Panc1 (cell line): ENCODE results near the gene NR2C2. TPM values are rescaled to one million over a fixed set of nuclear protein-coding genes. Genes with fewer than 3 reads are reported as not detected.

Experiments used
- ATAC-seq: fragments of 200-7000 bp; cut with Tn5 transposase; 2 replicates; pipeline ENCODE4 v1.9.1; 2020; ENCODE audit warnings: mild to moderate bottlenecking, moderate library complexity
- BruUV-seq: library from RNA; stranded (reverse); fragments of 400-500 nt; replicated peaks from 2 replicates; lab custom pipeline; 2021; lab: Mats Ljungman, UMichigan
- CTCF ChIA-PET: fragments of 300-600 bp; sonication (Branson Sonifier 250); formaldehyde crosslinking; loops from one replicate; lab custom pipeline; 2022; ENCODE audit warnings: antibody characterized with exemption; lab: Charles Lee
- POLR2A ChIA-PET: fragments of 300-600 bp; sonication (Branson Sonifier 250); formaldehyde crosslinking; loops from one replicate; lab custom pipeline; 2022; ENCODE audit warnings: antibody characterized with exemption; lab: Charles Lee
- DNase-seq: peaks from one replicate; pipeline ENCODE4 v3.0.0-alpha.2; 2010; ENCODE audit warnings: low read depth, low spot score
- H3K27ac ChIP-seq: 2 replicates; pipeline ENCODE4 v1.5.1; 2011; ENCODE audit warnings: mild to moderate bottlenecking, low read length, inconsistent platforms
- H3K27me3 ChIP-seq: fragments of 200-500 bp; sonication (Bioruptor generic); 2 replicates; pipeline ENCODE4 v1.6.0; 2014; ENCODE audit warnings: low read length, inconsistent platforms; ENCODE audit not compliant: control insufficient read depth, insufficient read depth
- H3K36me3 ChIP-seq: fragments of 200-500 bp; sonication (Bioruptor generic); 2 replicates; pipeline ENCODE4 v1.5.1; 2014; ENCODE audit warnings: inconsistent platforms, mild to moderate bottlenecking, low read length, moderate library complexity; ENCODE audit not compliant: control insufficient read depth, insufficient read depth
- H3K4me1 ChIP-seq: 2 replicates; pipeline ENCODE4 v1.5.1; 2011; ENCODE audit warnings: inconsistent platforms, mild to moderate bottlenecking, low read length, moderate library complexity; ENCODE audit not compliant: control insufficient read depth, insufficient read depth
- H3K4me3 ChIP-seq, 2 experiments: 2 replicates each; pipeline ENCODE4 v1.5.1; 2011 to 2012; ENCODE audit warnings: low read depth in 2 of 2, low read length in 2 of 2, mild to moderate bottlenecking in 2 of 2, inconsistent platforms in 1 of 2, moderate library complexity in 1 of 2
- H3K9me3 ChIP-seq: fragments of 200-500 bp; sonication (Bioruptor generic); 2 replicates; pipeline ENCODE4 v1.5.1; 2014; ENCODE audit warnings: low read depth, mild to moderate bottlenecking, inconsistent platforms, low read length, moderate library complexity; ENCODE audit not compliant: control insufficient read depth, insufficient read depth
- POLR2AphosphoS5 ChIP-seq: IDR thresholded peaks from 2 replicates; pipeline ENCODE4 v1.6.1; 2012; ENCODE audit warnings: mild to moderate bottlenecking, low read depth, low read length, moderate library complexity
- SIN3A ChIP-seq: IDR thresholded peaks from 2 replicates; pipeline ENCODE4 v1.6.1; 2012; ENCODE audit warnings: low read depth, mild to moderate bottlenecking, low read length, moderate library complexity, borderline replicate concordance; ENCODE audit not compliant: insufficient read depth
- TCF7L2 ChIP-seq: IDR thresholded peaks from 2 replicates; pipeline ENCODE4 v1.6.1; 2011; ENCODE audit warnings: mild to moderate bottlenecking, low read depth, low read length, inconsistent platforms
- in situ Hi-C: cut with HindIII; loops from 2 replicates; pipeline ENCODE4 v1.10.0; 2016; ENCODE audit warnings: low sequenced_read_pairs, low pct_unique_long_range_greater_than_20kb
- intact Hi-C: fragments of 100-400 bp; cut with micrococcal nuclease; formaldehyde crosslinking; loops from one replicate; pipeline ENCODE4 v1.10.0; 2022; ENCODE audit not compliant: unreplicated experiment
- total RNA-seq: library from RNA; stranded (reverse); gene quantifications from one replicate; pipeline ENCODE4 v1.2.1, GENCODE V29; 2021; ENCODE audit not compliant: unreplicated experiment
- TF ChIP-seq, protein P1 (sequence below), 2 experiments: IDR thresholded peaks; 2 replicates each; pipeline ENCODE4 v1.6.1; 2011 to 2012; ENCODE audit warnings: low read depth in 2 of 2, control low read depth in 1 of 2, low read length in 1 of 2, mild to moderate bottlenecking in 1 of 2, moderate library complexity in 1 of 2; ENCODE audit not compliant: insufficient read depth in 1 of 2
- TF ChIP-seq, protein P2 (sequence below): fragments of 450-650 bp; IDR thresholded peaks from 2 replicates; pipeline ENCODE4 v1.5.1; 2017; ENCODE audit warnings: mild to moderate bottlenecking

NR2C2 gene
- total RNA-seq, 1 experiment from 2014 or later, result 30.6 TPM

- no peak overlapping the region for H3K4me3 ChIP-seq
- no peaks in the 10 kb centered on the region for H3K27me3 ChIP-seq
- ATAC-seq (no peak), DNase-seq (no peak)
- intact Hi-C loops (no loop called here), in situ Hi-C loops (no loop called here)
- no TSS peak for BruUV-seq
- no peak overlapping the region for H3K27ac ChIP-seq
- ChIA-PET CTCF (no interaction called here), POLR2A (no interaction called here)
- H3K36me3 ChIP-seq, result peaks cover 13% of the 10 kb centered on the region
- no peak for TF ChIP-seq SIN3A
- no peak for TF ChIP-seq TCF7L2
- TF ChIP-seq, protein P1, sequence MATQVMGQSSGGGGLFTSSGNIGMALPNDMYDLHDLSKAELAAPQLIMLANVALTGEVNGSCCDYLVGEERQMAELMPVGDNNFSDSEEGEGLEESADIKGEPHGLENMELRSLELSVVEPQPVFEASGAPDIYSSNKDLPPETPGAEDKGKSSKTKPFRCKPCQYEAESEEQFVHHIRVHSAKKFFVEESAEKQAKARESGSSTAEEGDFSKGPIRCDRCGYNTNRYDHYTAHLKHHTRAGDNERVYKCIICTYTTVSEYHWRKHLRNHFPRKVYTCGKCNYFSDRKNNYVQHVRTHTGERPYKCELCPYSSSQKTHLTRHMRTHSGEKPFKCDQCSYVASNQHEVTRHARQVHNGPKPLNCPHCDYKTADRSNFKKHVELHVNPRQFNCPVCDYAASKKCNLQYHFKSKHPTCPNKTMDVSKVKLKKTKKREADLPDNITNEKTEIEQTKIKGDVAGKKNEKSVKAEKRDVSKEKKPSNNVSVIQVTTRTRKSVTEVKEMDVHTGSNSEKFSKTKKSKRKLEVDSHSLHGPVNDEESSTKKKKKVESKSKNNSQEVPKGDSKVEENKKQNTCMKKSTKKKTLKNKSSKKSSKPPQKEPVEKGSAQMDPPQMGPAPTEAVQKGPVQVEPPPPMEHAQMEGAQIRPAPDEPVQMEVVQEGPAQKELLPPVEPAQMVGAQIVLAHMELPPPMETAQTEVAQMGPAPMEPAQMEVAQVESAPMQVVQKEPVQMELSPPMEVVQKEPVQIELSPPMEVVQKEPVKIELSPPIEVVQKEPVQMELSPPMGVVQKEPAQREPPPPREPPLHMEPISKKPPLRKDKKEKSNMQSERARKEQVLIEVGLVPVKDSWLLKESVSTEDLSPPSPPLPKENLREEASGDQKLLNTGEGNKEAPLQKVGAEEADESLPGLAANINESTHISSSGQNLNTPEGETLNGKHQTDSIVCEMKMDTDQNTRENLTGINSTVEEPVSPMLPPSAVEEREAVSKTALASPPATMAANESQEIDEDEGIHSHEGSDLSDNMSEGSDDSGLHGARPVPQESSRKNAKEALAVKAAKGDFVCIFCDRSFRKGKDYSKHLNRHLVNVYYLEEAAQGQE (IDR thresholded peaks at IDR 0.05; ENCODE audit: insufficient read depth in 1 of 2, low read depth in 2 of 2, low read length in 1 of 2), result no peak
- TF ChIP-seq, protein P2, sequence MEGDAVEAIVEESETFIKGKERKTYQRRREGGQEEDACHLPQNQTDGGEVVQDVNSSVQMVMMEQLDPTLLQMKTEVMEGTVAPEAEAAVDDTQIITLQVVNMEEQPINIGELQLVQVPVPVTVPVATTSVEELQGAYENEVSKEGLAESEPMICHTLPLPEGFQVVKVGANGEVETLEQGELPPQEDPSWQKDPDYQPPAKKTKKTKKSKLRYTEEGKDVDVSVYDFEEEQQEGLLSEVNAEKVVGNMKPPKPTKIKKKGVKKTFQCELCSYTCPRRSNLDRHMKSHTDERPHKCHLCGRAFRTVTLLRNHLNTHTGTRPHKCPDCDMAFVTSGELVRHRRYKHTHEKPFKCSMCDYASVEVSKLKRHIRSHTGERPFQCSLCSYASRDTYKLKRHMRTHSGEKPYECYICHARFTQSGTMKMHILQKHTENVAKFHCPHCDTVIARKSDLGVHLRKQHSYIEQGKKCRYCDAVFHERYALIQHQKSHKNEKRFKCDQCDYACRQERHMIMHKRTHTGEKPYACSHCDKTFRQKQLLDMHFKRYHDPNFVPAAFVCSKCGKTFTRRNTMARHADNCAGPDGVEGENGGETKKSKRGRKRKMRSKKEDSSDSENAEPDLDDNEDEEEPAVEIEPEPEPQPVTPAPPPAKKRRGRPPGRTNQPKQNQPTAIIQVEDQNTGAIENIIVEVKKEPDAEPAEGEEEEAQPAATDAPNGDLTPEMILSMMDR, result no peak
- TF ChIP-seq POLR2AphosphoS5, result no peak
- H3K9me3 ChIP-seq, result no peaks in the 10 kb centered on the region
- H3K4me1 ChIP-seq, result no peaks in the 10 kb centered on the region
Observed at GRCh38 chr3:15040844-15041243, 93.5 kb downstream of the NR2C2 start.

DNA sequence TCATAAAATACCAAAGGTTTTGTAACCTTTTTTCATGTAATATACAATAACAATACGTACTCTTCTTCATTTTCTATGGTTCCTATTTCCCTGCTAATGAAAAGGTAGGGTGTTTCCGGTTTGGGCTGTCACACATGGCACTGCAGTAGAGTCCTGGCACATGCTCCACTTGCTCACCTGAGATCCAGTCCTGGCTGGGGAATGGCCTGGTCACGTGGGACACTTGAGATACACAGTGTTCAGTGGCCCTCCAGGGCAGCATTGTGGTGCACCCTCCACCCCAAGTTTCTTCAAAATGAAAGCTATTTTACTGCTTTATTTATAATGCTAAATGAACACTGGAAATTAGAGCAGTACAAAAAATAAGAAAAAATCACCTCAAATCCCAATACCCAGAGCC lies 94.6 kb downstream of the NR2C2 start:
- TF ChIP-seq, protein P1 (IDR thresholded peaks at IDR 0.05; ENCODE audit: insufficient read depth in 1 of 2, low read depth in 2 of 2, low read length in 1 of 2), result no peak
- TF ChIP-seq SIN3A (no peak), POLR2AphosphoS5 (no peak), TCF7L2 (no peak)
- TF ChIP-seq, protein P2, result no peak
- Histone ChIP-seq H3K4me1 (no peaks in the 10 kb centered on the region), H3K27me3 (no peaks in the 10 kb centered on the region), H3K36me3 (peaks cover 13% of the 10 kb centered on the region), H3K27ac (no peak overlapping the region), H3K4me3 (no peak overlapping the region), H3K9me3 (no peaks in the 10 kb centered on the region)
- CTCF ChIA-PET, result no interaction called here
- intact Hi-C loops (no loop called here), in situ Hi-C loops (no loop called here)
- no TSS peak for BruUV-seq
- no peak for ATAC-seq
- POLR2A ChIA-PET, result no interaction called here
- no peak for DNase-seq
